HL-60 (cell line): ENCODE results near the gene ANK3.

Source experiments
- DNase-seq, 2 experiments: peaks; one replicate each; pipeline ENCODE4 v3.0.0-alpha.2; 2010 to 2020; ENCODE audit warnings: low read depth in 1 of 2, low spot score in 1 of 2
- H3K27ac ChIP-seq: fragments of 250-450 bp; sonication (Bioruptor Pico); replicated peaks from 2 replicates; pipeline ENCODE4 v1.5.1; 2020; ENCODE audit warnings: mild to moderate bottlenecking, moderate library complexity
- H3K27me3 ChIP-seq: fragments of 250-450 bp; sonication (Bioruptor Pico); 2 replicates; pipeline ENCODE4 v1.5.1; 2021; ENCODE audit warnings: mild to moderate bottlenecking, moderate library complexity; ENCODE audit not compliant: insufficient read depth, poor library complexity, severe bottlenecking
- H3K4me3 ChIP-seq: replicated peaks from 2 replicates; pipeline ENCODE4 v1.5.1; 2011; ENCODE audit warnings: mild to moderate bottlenecking, control low read depth, low read length; ENCODE audit not compliant: insufficient read depth
- GABPA ChIP-seq: IDR thresholded peaks from 2 replicates; pipeline ENCODE4 v1.6.1; 2012; ENCODE audit warnings: low read depth
- POLR2AphosphoS5 ChIP-seq: IDR thresholded peaks from 2 replicates; pipeline ENCODE4 v1.6.1; 2012; ENCODE audit warnings: low read depth
- REST ChIP-seq: IDR thresholded peaks from 2 replicates; pipeline ENCODE4 v1.6.1; 2012; ENCODE audit warnings: low read depth; ENCODE audit not compliant: insufficient replicate concordance
- SPI1 ChIP-seq: IDR thresholded peaks from 2 replicates; pipeline ENCODE4 v1.6.1; 2012; ENCODE audit warnings: low read depth, mild to moderate bottlenecking, borderline replicate concordance
- TF ChIP-seq, protein P1 (sequence below): IDR thresholded peaks from one replicate; pipeline ENCODE4 v1.5.1; 2011; ENCODE audit warnings: low read length, control low read depth, inconsistent platforms; ENCODE audit not compliant: insufficient read depth

Gene ANK3

DNA sequence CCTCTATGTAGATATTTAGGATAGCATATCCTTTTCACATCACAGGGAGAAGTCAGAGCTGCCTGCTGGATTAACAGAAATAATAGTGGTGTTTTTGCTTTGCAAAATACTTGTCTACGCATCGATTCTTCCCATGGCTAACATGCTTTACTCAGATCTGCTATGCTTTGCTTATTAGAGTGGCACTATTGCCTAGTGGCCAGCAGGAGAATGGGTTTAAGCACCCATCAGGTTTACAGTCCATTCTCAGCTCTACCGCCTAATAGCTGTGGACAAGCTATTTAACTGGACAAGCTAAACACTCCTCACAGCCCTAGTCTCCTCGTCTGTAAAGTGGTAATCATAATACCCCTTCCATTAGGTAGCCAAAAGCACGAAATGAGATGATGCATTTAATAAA lies 265.1 kb downstream of the ANK3 start:
- no peaks in the 10 kb centered on the region for H3K27me3 ChIP-seq
- H3K27ac ChIP-seq, result no peak overlapping the region
- DNase-seq, result no peak
- TF ChIP-seq, protein P1, sequence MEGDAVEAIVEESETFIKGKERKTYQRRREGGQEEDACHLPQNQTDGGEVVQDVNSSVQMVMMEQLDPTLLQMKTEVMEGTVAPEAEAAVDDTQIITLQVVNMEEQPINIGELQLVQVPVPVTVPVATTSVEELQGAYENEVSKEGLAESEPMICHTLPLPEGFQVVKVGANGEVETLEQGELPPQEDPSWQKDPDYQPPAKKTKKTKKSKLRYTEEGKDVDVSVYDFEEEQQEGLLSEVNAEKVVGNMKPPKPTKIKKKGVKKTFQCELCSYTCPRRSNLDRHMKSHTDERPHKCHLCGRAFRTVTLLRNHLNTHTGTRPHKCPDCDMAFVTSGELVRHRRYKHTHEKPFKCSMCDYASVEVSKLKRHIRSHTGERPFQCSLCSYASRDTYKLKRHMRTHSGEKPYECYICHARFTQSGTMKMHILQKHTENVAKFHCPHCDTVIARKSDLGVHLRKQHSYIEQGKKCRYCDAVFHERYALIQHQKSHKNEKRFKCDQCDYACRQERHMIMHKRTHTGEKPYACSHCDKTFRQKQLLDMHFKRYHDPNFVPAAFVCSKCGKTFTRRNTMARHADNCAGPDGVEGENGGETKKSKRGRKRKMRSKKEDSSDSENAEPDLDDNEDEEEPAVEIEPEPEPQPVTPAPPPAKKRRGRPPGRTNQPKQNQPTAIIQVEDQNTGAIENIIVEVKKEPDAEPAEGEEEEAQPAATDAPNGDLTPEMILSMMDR, result no peak
- TF ChIP-seq REST (no peak), SPI1 (no peak), GABPA (no peak), POLR2AphosphoS5 (no peak)
- no peak overlapping the region for H3K4me3 ChIP-seq

GRCh38 chr10:60123668-60124067 lies 266.0 kb downstream of the ANK3 start:
- Histone ChIP-seq H3K4me3 (no peak overlapping the region), H3K27me3 (no peaks in the 10 kb centered on the region), H3K27ac (no peak overlapping the region)
- no peak for TF ChIP-seq REST
- DNase-seq, result no peak

DNA sequence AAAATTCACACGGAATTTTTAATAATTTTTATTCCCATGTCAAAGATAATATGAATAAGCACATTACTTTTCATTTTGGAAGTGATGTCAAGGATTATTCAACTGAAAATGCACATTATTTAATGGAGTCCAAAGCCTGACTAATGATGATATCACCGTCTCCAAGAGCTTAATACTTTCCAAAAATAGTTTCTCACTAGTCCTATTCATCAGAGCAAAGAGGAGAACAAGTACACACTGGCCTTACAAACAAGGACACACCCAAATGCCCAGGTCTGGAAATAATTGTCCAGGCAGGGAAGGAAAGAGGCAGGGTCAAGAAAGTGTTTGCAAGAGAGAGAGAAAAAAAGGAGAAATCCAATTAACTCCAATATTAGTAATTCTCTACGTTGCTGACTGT lies 266.5 kb downstream of the ANK3 start:
- Histone ChIP-seq H3K27ac (no peak overlapping the region), H3K4me3 (no peak overlapping the region), H3K27me3 (no peaks in the 10 kb centered on the region)
- TF ChIP-seq, protein P1, result no peak
- TF ChIP-seq REST (no peak), GABPA (no peak), SPI1 (no peak), POLR2AphosphoS5 (no peak)
- DNase-seq, result no peak

DNA sequence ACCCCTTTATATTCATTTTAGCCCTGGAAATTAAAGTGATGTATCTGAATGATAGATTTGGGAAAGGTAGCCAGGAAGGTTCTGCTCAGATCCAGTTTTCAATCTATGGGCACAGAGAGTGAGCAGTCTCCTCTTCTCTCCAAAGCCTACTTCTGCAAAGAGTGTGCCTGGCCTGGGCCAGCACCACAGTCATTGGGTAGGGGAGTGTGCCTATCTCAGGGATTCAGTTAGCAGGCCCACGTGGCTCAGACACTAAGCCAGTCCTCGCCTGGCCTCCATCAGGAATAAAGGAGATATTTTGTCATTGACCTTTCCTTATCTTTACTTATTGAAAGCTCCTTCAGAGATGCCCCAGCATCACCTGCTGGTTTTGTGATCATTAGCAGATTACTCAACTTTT lies 267.5 kb downstream of the ANK3 start:
- Histone ChIP-seq H3K4me3 (no peak overlapping the region), H3K27me3 (no peaks in the 10 kb centered on the region), H3K27ac (no peak overlapping the region)
- TF ChIP-seq SPI1, result no peak
- no peak for DNase-seq
